Stimulated activated CD8-positive, alpha-beta memory T cell treated with anti-CD3 and anti-CD28 coated beads, Interleukin-4, amount 100 ng/mL, for 4 hours (primary cell): ENCODE results near the gene CEP19.
"Not testable (repeated sequence)": the region's sequence is repeated elsewhere in the genome, so short reads cannot be mapped to it uniquely, and the experiment has no call there.

Experiments used
- DNase-seq, 2 donors: peaks; one replicate each; pipeline ENCODE4 v3.0.0-alpha.2; 2020; ENCODE audit warnings: low read depth in 2 of 2, low spot score in 1 of 2

The CEP19 gene, protein sequence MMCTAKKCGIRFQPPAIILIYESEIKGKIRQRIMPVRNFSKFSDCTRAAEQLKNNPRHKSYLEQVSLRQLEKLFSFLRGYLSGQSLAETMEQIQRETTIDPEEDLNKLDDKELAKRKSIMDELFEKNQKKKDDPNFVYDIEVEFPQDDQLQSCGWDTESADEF

GRCh38 chr3:196711838-196712513, at the start of gene CEP19, which contains the start of gene PIGX:
Gene CEP19, minus strand, starts transcription at chr3:196712250. Its CDS starts 3,593 bp downstream, at chr3:196708657.
Gene PIGX, plus strand, starts transcription at chr3:196712377.
- DNase-seq, result peak; percentile 65 to 78

- no peak for DNase-seq
Measured at GRCh38 chr3:196757876-196758739, 46.1 kb upstream of the CEP19 start.

DNA sequence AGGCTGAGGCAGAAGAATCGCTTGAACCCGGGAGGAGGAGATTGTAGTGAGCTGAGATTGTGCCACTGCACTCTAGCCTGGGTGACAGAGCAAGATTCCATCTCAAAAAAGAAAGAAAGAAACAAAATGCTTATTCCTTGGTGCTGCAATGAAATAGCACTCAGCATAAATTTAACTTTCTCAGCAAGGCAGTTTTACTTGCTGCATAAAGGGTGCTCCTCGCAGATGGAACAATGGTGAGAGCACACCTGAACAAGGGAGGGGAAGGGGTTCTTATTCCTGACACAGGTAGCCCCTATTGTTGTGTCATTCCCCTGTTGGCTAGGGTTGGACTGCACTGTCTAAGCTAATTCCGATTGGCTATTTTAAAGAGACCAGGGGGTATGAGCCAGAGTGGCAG, 44.7 kb upstream of the CEP19 start:
- DNase-seq, result no peak

GRCh38 chr3:196754091-196754981, 42.3 kb upstream of the CEP19 start:
- DNase-seq, result no peak

DNA sequence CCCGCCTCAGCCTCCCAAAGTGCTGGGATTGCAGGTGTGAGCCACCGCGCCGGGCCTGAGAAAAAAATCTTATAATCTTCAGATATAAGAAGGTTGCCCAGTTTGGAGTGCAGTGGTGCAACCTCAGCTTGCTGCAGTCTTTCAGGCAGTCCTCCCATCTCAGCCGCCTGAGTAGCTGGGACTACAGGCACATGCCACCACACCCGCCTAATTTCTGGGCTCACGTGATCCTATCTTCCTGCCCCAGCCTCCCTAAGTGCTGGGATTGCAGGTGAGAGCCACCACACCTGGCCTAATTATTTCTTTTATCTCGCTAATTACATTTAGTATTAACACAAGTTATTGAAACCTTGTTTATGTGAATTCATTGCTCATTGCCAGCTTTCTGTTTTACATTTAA, 41.2 kb upstream of the CEP19 start:
- no peak for DNase-seq

GRCh38 chr3:196749125-196749524, 37.1 kb upstream of the CEP19 start:
- no peak for DNase-seq

GRCh38 chr3:196743569-196743968, 31.5 kb upstream of the CEP19 start:
- DNase-seq, result not testable (repeated sequence)

- no peak for DNase-seq
Measured at GRCh38 chr3:196741249-196741889, 29.3 kb upstream of the CEP19 start.

DNA sequence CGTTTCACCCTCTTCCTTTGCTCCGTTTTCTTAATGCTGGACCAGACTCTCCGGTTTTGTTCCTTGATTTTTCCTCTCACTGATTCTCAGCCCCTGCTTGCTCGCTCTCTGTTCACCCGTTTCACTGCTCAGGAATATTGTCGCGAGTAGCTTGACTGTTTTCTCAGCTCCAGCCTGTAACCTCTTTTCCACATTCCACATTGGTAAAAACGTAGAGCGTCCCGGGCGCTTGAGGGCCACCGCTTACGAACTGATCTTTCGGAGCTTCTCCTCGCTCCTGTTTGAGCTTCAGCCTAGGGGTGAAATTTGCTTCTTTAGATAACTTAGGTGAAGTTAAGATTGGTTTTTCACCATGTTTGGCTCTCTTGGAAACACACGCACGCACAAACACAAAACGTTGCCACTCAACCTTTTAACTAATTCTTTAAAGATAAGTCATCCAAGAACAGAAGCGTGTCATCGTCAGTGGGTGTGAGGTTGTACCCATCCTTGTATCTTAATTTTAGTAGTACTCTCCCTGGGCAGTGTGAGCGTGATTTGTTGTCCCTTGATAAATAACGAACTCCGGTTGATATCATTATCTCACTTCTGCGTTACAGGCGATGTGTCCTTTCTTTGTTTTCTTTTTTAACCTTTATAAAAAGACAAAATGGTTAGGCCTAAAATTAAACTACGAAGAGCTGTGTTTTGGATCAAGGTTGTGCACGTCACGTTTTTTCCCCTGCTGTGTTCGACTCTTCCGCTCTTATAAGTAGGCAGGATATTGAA, 28.6 kb upstream of the CEP19 start:
- peak in 1 of 2 donors; percentile 10 for DNase-seq

DNA sequence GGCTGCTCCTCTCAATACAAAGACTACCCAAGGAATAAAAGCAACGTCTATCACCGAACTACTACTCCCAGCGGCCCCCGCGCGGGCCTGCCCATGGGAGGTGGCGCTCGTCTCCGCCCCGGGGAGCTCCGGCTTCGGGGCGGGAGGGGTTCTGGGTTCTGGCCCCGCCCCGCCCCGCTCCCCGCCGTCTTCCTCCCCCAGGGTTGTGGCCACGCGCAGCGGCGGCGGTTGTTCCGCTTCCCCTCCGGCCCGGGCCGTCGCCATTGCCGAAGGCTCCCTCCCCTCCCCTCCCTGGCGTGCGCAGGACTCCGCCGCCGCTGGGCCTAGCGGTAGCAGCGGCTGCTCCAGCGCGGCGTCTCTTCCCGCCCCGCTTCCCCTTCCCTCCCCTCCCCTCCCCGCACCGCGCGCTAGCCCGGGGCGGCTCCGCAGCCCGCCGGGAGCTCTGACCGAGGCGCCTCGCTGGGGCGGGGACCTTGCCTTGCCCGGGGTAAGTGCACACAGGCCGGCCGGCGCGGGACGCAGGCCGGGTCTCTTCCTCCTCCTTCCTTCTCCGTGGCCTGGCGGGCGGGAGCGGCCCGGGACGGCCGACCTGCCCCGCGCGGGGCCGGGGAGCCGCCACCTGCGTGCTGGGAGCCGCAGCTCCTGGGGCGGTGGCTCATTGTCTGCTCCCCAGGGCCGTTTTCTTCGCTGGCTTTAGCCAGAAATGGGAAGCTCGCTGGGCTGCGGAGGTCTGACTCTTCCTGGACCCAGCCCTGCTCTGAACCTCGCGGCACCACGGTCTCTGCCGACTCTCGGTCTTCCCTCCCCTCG, 27.8 kb upstream of the CEP19 start, which contains the start of gene PAK2:
Gene PAK2, plus strand, starts transcription at position 187 of the 810 bp plus-strand sequence. CDS start 42,790 bp downstream, outside the sequence.
- DNase-seq, result peak; percentile 68 to 84

DNA sequence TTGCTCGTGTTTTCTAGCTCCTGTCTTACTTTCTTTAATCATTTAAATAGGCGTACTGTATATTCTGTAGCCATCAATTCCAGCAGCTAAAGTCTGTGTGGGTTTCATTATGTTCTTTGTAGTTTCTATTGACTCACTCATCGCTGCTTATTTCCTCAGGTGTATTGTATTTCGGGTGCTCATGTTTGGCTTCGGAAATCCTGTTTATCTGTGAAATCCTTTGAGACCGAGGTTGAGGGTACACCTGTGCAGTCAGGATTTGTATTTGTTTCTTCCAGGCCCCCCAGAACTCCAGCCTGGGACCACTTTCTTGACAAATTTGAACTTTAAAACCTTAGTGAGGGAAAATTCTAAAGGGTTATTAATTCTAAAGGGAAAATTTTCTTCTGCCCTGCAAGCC, 25.6 kb upstream of the CEP19 start:
- DNase-seq, result no peak

DNA sequence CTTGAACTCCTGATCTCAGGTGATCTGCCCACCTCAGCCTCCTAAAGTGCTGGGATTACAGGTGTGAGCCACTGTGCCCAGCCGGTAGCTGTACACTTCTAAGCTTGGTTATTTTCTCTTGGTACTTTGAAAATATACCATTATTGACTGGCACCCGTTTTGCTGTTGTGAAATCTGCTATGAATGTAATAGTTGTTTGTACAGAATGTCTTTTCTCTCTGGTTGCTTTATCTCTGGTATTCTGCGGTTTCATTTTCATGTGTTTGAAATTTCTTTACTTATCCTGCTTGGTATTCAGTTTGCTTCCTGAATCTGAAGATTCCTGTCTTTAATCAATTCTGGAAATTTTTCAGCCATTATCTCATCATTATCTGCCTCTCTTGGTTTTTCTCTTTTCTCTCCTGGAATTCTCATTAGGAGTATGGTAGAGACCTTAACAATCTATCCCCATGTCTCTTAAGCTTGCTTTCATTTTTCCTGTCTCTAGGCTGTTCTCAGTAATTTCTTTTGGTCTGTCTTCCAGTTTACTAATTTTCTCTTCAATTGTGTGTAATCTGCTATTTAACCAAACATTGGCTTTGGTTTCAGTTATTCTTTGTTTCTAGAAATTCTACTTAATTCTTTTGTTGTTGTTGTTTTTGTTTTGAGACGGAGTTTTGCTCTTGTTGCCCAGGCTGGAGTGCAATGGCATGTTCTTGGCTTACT, 24.8 kb upstream of the CEP19 start:
- DNase-seq, result no peak

DNA sequence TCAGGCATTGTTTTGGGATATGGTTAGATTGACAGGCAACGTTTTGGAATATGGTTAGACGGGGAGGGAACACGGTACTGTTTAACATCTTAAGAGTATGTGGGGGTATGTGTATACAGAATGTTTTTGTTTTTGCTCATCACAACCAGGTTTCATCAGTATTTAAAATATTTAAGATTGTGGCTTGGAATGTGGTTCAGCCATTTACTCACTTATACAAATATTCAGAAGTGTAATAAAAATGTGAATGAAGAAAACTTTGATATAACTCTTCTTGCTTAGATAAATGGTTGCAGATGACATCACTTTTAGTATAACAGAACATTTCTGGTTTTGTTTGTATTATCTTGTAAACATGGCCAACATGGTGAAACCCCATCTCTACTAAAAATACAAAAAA, 23.7 kb upstream of the CEP19 start:
- no peak for DNase-seq

DNA sequence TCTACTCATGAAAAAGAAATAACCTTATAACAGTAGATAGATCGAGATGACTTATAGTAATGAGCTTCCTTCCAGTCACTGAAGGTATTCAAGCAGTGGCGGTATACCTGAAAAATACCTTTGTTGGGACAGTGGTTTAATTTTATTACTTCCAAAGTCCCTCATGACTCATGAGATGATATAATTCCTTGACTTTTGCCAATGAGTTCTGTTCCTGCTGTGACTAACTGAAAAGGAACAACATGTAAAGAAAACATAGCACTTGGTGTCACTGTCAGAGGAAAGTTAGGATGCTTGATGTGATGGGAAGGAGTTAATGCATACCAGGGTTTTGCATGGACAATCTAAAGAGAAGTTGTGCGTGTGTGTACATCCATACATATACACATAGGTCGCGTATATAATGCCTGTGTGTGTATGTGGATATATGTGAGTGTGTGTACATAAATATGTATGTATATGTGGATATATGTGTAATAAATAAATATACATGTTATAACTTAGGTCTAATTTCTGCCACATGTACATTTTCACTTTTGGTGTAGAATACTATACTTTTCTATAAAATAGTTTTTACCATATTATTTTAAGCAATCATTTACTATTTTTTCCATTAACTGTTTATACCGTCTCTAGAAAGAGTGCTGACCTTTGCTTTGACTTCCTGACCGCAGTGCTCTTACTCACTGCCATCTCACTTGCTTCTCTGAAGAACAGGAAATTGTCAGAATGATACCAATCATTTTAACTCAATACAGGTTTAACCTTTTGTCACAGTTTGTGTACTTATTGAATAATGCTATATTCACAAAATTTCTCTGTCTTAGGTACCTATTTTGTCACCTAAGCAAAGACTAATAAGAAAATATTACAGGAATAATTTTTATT, 15.0 kb upstream of the CEP19 start:
- no peak for DNase-seq

DNA sequence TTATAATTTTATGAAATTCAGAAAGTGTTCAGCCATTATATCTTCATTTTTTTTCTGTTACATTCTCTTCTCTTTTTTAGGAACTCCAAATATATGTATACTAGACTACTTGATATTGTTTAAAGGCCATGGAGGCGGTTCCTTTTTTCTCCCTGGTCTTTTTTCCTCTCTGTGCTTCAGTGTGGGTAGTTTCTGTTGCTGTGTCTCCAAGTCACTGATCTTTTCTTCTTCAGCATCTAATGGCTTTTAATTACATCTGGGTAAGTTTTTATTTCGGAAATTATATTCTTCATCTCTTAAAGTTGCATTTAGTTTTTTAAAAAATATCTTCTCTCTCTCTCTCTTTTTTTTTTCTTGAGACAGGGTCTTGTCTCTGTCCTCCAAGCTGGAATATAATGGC, 9.0 kb upstream of the CEP19 start:
- DNase-seq, result no peak

DNA sequence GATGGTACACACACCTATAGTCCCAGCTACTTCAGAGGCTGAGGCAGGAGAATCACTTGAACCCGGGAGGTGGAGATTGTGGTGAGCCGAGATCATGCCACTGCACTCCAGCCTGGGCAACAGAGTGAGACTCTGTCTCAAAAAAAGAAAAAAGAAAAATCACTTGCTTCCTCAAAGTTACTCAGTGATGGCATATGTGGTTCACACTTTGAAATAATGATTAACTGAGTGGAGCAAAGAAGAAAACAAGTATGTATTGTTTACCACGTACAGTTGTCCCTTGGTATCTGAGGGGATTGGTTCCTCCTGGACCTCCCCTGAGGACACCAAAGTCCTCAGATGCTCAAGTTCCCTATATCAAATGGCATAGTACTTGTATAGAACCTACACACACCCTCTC, 5.1 kb upstream of the CEP19 start:
- DNase-seq, result not testable (repeated sequence)
